ENCODE data around the gene DOK3. TPM values are rescaled to one million over a fixed set of nuclear protein-coding genes. Genes with fewer than 3 reads are reported as not detected.

The DOK3 gene, protein sequence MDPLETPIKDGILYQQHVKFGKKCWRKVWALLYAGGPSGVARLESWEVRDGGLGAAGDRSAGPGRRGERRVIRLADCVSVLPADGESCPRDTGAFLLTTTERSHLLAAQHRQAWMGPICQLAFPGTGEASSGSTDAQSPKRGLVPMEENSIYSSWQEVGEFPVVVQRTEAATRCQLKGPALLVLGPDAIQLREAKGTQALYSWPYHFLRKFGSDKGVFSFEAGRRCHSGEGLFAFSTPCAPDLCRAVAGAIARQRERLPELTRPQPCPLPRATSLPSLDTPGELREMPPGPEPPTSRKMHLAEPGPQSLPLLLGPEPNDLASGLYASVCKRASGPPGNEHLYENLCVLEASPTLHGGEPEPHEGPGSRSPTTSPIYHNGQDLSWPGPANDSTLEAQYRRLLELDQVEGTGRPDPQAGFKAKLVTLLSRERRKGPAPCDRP
- total RNA-seq (2014; rRNA removed; shearing (Covaris generic)) = 2.2 and 6.7 TPM in 2 replicates

DNA sequence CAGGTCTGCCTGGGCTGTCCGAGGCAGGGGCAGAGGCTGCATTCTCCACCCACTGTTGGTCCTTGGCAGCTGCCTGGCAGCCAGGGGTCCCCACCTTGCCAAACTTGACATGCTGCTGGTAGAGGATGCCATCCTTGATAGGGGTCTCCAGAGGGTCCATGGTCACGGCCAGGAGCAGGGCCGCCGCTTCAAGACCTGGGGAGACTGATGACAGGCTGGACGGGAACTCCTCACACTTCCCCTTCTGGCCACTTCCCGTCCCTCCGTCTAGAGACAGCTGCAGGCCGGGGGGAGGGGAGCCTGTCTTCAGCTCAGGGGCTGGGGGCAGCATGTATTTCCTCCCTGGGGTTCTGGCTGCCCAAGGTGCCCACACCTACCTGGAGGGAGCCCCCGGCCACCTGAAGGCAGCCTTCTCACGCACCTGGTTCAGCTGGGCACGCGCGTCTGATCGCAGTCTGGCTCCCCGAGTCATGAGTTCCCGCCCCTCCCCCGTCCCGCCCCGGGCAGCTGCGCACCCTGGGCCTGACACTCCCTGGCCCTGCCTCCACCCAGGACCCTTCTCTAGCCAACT lies at the start of gene DOK3:
TSS of gene DOK3 (minus strand) at position 446 of the 571 bp plus-strand sequence. CDS start at position 160, 286 bp downstream.
- no peak for DNase-seq (ENCODE audit: low read depth)

DNA sequence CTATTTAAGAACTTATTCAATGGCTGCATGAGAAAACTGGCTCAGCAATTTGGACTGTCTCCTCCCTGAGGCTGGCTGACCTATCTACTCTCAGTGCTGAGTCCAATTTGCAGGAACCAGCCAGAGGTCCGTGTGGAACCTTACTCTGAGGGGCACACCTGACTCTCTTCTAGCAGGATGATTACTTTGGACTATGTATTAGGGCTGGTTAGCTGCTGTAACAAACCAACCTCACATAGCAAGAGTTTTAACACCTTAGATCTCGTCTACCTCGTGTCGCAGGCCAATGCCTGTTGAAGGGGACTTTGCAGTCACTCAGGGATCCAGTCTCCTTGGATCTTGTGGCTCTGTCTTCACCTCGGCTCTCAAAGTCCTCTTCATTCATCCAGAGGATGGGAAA lies 48.2 kb upstream of the DOK3 start:
- DNase-seq (ENCODE audit: low read depth) = no peak

DNA sequence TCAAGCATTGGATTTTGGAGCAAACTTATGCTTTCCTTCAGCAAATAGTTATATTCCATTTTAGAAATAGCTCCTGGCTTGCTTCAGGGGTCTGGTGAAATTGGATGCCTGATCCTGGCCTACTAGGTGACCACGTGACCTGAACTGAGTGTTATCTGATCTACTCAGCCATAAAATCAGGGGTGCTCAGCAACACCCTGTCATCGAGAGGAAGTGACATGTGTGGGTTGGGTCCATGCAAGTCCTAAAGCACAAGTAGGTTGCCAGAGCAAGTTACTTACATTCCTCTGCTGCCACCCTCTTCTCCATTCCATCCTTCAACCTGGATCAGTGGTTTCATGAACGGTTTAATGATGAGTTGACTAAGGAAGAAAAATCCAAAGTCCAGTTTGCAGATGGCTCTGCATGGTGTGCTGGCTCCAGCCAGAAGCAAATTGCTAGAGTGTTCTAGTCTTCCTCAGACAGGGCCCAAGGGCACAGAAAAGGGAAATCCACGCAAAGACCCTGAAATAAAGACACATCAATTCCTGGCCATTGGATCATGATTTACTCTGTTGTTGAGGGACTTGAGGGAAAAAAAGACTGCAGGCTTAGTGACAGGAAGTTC lies 47.5 kb upstream of the DOK3 start:
- DNase-seq (ENCODE audit: low read depth) = peak; percentile 45

DNA sequence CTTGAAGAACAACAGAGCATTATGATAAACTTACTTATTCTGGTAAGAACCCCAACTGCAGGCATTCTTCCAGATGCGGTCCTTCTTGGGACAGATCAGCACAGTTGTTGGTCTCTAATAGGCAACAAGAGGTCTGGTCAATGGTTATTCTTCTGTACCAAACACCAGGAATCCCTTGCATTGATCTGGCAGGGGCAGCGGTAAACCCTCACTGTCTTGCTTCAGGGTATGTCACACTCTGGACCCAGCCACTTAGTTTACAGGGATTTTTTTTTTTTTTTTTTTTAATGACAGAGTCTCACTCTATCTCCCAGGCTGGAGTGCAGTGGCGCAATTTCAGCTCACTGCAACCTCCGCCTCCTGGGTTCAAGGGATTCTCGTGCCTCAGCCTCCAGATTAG lies 46.0 kb upstream of the DOK3 start:
- DNase-seq (ENCODE audit: low read depth) = no peak

DNA sequence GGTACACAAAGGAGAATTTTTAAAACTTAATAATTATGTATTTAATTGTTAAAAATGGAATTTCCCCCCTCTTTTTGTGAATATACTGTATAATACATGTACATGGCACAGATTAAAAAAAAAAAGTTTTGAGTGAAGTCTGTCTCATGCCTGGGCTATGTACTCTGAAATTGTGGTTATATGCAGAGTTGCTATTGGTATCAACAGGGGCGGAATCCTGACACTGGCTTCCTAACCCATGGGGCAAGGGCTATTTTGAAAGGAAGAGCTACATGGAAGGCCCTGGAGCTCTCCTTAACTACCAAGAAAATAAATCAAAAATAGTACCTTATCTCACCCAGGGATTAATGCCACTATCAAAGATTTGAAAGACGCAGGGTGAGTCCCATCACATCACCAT lies 45.6 kb upstream of the DOK3 start:
- DNase-seq (ENCODE audit: low read depth) = peak; percentile 12

DNA sequence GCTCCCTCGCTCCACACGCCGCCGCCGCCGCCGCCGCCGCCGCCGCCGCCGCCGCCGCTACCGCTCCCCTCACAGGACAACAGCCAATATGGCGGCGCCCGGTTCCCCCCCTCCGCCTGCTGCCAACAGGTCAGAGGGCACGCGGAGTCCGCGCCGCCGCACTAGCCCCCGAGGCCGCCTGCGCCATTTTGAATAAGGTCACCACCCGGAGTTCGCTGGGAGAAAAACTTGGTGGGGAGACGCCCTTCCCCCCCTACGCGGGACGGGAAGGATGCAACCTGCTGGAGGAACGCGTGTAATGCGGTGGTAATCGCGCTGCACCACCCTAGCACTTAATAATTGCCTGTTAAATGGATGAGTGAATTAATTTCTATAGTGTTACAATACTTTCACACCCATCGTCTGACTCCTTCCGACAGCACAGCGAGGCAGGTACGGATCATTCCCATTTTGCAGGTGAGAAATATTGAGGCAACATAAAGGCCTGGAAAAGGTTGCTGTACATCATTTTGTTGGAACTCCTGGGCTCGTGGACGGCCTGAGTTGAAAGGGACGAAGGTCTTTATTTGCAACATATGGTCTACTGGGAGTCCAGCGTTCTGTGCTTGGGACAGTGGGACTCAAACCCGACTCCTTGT lies 45.0 kb upstream of the DOK3 start, which contains the start of gene FAM193B:
TSS of gene FAM193B (minus strand) at position 90 of the 638 bp plus-strand sequence. CDS start 105 bp downstream, outside the sequence.
- peak; percentile 86 for DNase-seq (ENCODE audit: low read depth)

DNA sequence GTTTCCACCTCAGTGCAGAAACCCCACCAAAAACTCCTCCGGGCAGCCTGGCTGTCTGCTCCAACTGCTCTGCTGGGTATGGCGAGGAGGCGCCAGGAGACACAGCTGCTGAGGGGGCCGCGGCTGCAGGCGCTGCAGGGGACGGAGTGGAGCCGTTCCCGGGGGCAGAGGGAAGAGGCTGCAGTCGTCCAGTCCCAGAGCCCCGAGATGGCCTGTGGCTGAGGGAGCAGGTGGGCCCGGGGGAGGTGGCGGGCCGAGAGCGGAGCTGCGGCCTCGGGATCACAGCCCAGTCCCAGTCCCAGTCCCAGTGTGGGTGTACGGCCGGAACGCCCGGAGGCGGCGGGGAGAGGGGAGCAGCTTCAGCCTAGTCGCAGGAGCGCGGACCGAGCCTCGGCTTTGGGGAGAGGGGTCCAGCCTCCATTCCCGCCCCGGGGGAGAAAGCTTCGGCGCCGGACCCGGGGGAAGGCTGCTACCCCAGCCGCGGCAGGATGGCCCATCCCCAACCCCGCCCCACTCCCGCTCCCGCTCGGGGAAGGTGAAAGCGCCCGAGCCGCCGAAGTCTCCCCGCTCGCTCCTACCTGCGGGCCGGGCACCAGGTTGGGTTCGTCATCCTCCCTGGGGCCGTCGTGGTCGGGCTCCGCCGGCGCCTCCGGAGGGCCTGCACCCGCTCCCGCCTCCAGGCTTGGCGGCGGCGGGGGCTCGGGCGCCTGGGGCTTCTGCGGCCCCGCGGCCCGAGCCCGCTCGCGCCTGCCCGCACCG lies 44.2 kb upstream of the DOK3 start:
- DNase-seq (ENCODE audit: low read depth) = peak; percentile 31

DNA sequence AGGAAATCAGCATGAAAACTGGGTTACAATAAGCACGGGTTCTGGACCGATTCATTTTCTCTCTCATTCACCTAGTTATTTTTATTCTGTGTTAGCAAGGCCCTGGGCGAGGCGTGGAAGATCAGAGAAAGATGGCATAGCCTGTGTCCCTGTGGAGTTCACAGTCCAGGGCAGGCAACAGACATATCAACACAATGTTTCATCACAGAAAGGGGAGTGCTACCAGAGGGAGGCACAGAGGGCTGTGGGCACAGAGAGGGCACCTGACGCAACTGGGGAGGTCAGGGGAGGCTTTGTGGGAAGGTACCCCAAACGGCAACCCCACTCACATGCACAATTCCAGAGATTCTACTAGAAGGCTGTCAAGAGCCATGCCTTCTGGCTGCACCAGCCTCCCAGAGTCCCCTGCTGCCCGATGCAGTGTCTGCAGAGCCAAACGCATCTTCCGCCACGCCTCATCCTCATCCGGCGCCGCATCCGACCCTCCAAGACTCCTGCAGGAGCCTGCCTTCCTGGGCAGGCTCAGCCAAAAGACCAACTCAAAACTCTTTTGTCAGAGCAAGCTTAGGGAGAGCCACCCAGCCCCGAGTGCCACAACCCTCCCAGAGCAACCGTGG lies 43.3 kb upstream of the DOK3 start:
- DNase-seq (ENCODE audit: low read depth) = no peak

DNA sequence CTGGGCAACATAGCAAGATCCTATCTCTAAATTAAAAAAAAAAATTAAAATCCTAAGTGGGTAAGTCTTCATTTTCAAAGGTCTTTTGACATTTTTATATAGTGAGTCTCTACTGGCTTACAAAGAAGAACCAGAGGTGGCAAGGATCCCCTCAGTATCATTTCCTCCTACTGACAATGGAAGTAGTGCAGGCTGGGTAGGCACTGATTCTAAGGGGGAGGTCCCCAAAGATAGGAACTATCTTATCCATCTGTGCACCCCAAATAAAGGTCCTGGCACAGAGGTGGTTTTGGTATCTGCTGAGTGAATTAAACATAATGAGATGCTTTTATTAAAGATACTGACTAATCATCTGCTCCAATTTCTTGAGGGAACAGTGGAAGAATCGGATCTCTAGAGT lies 40.5 kb upstream of the DOK3 start:
- no peak for DNase-seq (ENCODE audit: low read depth)

DNA sequence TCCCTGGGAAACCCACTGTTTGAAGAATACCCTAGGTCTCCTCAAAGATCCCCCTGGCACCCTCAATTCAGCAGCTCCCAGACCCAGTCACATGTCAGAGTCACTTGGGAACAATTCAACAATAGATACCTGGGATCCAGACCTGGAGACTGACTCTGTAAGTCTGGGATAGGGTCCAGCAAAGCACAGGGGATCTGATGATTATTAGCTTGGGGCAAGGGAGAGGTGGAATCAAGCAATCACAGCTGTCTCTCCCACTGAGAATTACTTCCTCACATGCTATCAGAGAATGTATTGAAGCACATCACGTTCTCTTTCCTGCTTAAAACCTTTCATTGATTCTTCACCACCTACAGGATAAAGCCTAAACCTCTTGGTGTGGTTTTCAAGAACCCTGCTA lies 38.9 kb upstream of the DOK3 start:
- DNase-seq (ENCODE audit: low read depth) = no peak

DNA sequence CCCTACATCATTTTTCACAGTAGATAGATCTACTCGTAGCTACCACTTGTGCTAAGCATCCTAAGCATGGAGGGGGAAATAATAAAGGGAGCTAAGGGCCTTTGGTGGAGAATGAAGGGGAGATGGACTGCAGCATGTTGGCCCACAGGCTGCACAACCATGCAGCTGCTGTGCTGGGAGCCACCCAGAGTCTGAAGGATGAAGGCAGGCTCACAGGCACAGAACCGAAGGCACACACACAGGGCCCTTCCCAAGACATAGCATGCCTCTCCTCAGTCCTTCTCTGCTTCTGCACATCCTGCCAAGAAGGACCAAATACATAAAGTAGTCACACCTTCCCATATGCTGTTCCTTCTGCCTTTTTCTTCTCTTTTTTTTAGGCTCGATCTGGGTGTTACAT lies 38.1 kb upstream of the DOK3 start:
- no peak for DNase-seq (ENCODE audit: low read depth)

DNA sequence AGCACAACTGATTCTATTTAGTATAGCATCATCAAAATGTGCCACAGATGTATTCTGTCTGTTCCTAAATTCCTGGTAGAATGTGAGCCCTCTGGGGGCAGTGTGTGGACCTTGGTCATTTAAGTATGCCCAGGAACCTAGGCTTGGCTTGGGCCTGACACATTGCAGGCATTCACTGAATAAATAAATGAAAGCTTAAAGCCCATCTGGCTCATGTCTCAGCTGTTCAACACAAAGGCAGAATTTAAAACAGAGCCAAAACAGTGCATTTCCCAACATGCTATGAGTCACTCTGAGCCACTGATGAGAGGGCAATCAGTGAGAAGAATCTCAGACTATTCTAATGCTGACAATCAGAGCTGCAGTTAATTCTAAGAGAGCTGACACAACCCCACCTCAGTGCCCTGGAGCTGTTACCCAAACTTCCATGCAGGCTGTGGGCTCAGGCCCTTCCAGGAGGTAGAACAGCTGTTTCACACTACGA lies 36.7 kb upstream of the DOK3 start:
- DNase-seq (ENCODE audit: low read depth) = peak; percentile 98

DNA sequence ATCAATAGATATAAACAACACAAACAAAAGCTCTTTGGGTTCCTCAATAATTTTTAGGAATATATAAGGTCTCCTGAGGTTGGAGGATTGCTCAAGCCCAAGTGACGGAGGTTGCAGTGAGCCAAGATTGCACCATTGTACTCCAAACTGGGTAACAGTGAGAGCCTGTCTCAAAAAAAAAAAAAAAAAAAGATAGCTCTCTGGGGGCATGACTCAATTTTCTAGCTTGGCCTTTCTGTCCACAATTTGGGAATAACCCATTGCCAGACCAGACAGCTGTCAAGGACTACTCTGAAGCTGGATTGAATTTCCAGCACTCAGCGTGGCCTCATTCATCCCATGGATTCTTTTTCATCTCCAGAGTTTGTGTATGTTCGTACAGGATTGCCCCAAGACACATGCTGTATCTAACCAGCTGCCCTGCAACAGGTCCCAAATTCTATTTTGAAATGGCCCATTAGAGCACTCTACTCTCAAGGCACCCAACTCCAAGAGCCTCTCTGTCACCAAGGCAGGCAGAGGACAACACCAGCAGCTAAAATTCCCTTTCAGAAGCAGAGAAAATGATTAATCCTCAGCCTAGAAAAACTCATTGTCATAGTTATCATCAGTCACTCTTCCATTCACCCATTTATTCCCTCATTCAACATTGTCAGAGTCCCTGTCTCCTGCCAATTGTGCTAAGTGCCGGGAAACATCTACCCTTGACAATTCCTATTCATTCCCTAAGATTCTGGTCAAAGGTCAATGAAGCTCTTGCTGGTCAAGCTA lies 36.0 kb upstream of the DOK3 start:
- DNase-seq (ENCODE audit: low read depth) = peak; percentile 34

DNA sequence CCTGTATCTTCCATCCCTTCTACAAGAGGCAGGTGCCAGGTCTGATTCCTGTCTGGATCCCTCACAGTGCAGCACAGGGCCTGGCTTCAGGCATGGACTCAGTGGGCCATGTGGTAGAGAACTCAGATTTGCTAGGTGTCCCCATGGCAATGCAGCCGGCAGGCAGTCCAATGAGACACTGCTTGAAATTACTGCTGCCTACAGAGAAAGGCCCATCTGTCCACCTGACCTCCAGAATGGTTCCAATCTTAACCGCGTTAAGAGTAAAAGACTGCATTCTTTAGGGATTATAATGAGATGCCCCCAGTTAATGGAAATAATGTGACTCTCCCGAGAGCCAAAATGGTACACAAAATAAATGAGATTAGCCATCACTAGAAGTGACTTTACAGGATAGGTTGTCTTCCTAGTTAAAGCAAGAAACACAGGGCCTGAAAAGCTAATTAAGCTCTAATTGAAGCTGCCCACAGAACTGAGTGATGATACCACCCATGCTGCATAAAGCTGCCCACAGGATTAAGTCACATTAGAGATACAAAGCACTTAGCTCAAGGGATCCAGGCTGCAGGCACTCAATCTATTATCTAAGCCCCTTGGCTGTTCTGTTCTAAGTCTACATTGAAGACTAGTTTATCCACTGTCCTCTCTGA lies 33.3 kb upstream of the DOK3 start:
- DNase-seq (ENCODE audit: low read depth) = no peak

DNA sequence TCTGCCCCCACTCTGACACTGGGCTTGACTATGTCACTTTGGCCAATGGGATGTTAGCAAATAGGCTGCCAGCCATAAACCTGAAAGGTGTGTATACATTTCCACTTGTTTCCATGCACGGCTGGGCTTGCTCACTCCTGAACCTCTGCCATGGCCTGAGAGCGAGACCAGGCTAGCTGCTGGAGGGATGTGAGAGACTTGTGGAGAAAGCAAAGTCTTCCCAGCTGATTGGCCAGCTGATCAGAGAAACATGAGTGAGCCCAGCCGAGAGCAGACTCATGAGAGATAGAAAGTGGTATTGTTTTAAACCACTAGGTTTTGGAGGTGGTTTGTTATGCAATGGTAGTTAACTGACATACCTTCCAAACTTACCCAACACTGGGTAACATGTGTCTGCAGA lies 30.8 kb upstream of the DOK3 start:
- DNase-seq (ENCODE audit: low read depth) = no peak

DNA sequence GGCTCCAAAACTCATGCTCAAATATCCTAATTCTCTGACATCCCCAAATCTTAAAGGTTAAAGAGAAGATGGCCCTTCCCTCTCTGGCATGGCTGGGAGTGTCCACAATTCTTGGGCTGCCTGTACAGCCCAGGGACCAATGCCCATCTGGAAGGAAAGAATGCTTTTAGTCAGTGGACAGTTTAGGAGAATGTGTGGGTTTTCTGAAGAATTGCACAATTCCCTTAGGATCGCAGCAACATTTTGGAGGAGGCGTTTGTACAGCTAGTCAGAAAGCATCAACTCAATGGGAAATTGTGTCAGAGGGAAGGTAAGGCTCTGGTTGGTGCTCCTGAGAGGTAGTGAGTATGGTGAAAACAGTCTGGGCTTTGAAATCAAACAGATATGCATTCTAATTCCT lies 29.8 kb upstream of the DOK3 start:
- no peak for DNase-seq (ENCODE audit: low read depth)

DNA sequence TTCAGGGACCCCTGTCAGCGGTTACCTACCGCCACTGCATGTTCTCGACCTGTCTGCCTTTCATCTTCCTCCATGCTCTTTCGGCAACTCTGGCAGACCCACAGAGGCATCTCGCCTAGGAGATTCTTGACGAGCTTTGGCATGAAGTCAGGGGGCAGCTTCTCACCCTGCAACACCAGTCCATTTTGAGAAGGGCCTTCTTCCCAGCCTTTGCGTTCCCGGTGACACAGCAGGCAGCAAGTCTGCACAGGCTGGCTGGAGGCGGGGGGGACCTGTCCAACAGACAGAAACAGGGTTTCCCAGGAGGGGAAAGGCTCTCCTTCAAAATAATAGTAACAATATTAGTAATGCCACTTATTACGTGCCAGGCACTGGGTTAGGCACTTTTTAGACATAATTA lies 29.2 kb upstream of the DOK3 start:
- DNase-seq (ENCODE audit: low read depth) = no peak

DNA sequence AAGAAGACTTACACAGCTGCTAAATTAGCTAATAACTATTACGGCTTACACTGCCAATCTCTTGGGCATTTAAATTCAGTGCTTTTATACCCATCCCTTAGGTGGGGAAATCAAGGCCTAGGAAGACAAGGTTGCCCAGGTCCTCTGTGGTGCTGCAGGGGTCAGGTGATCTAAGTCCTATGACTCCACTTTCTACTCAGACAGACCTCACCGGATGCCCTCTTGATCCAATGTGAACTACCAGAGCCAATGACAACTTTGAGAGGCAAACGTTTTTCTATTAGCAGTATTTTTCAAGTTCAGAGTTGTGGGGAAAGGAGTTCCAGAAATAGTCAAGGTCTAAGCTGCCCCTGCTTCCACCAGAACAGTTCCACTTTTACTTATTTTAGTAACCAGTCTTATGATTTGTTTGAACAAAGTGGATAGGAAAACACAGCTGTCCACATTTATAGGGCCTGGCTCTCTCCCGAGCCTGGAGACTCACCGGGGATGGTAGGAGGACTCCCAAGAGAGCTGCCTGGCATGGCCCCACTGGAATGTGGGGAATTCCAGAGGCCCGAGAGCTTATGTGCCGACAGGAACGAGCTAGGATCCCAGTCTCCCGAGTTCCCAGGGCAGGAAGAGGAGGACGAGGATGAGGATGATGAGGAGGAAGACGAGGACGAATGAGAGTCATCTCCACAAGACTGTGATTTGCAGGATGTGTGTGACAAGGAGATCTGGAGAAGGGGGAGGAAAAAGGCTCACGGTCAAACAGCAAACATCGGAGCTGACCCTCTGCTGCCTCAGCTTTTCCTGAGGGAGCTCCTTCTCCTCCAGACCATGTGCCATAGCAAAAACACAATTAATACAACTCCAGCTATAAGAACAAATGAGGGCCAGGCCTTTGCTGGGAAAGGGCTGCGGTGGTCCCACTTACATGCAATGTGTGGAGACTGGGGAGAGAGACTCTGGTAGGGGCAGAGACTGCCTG lies 28.0 kb upstream of the DOK3 start:
- DNase-seq (ENCODE audit: low read depth) = peak; percentile 70

Data from M059J (cell line).